NOMO-1 (cell line): ENCODE data around the gene AGAP1.

Experiments used
- DNase-seq, 2 experiments: peaks; one replicate each; lab custom pipeline; 2025; ENCODE audit not compliant: unreplicated experiment in 2 of 2; lab: John Stamatoyannopoulos, UW

AGAP1 gene

DNA sequence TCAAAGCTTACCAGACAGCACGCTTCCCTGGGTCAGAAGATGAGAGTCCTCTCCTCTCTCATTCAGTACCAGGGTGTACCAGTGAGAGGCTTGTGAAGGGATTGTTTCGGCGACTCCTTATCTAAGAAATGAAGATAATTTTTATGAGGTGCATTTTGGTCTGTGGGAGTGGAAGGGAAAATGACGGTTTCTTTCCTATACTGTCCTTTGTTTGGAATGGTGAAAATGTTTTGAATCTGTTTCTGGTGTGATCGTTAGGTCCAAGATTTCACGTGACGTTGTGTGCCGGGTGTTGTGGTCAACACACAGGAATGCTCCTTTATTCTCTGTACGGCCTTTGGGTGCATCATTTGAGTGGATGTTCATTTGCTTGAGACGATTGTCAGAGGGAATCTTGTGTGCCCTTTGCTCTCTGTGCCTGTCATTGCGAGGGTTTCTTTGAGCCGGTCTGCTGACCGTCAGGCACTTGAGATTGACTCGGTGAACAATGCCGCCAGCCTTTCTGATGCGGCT lies 183.5 kb downstream of the AGAP1 start:
- no peak for DNase-seq

DNA sequence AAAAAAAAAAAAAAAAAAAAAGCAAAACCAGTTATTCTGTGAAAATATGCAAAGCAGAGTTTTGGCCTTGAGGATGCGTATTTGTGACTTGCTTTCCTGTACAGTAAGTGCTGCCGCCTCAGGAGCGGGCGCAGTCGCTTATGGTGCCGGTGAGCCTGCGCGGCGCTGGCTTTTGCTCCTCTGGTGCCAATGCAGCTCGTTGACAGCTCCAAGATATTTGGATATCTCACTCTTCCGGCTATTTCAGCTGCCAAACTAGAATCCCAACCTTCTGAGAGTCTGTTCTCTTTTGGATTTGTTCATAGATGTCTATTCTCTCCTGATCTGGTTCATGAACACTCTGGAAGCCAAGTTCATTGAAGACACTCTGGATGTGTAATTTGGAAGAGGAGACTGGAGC lies 184.1 kb downstream of the AGAP1 start:
- no peak for DNase-seq

DNA sequence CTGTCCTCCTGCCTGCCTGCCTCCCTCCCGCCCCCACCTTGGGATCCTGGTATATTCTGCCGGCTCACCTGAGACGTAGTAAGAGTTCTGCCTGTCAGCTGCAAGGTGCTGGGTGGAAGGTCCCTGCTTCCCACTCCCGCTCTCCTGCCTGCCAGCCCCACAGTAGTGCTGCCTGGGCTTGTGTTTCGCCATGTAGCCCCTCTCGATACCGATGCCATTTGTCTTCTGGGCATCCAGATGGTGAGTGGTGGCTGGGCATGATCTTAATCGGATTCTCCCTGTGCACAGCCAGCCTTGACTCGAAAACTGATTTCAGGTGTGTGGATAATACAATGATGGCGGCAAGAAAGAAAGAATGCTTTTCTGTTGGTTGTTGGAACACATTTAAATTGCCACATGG lies 184.9 kb downstream of the AGAP1 start:
- no peak for DNase-seq

DNA sequence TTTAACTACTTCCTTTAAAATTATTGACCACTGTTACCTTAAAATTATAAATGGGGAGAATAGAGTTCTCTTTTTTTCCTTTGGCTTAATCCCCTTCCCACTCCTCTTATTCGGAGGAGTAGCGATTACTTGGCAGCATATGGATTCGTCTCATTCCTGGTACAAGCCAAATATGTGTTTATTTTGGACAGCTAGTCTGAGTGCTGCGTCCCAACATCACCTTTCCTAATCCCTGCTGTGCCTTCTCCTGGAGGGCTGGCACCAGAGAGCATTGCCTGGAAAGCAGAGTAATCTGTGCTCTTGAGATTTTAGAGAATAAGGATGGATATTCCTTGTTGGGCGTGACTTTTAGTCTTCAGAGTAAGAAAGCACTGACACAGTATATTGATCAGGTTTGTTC lies 185.6 kb downstream of the AGAP1 start:
- no peak for DNase-seq

- DNase-seq: no peak
Measured at GRCh38 chr2:235685024-235685721, 191.3 kb downstream of the AGAP1 start.

DNA sequence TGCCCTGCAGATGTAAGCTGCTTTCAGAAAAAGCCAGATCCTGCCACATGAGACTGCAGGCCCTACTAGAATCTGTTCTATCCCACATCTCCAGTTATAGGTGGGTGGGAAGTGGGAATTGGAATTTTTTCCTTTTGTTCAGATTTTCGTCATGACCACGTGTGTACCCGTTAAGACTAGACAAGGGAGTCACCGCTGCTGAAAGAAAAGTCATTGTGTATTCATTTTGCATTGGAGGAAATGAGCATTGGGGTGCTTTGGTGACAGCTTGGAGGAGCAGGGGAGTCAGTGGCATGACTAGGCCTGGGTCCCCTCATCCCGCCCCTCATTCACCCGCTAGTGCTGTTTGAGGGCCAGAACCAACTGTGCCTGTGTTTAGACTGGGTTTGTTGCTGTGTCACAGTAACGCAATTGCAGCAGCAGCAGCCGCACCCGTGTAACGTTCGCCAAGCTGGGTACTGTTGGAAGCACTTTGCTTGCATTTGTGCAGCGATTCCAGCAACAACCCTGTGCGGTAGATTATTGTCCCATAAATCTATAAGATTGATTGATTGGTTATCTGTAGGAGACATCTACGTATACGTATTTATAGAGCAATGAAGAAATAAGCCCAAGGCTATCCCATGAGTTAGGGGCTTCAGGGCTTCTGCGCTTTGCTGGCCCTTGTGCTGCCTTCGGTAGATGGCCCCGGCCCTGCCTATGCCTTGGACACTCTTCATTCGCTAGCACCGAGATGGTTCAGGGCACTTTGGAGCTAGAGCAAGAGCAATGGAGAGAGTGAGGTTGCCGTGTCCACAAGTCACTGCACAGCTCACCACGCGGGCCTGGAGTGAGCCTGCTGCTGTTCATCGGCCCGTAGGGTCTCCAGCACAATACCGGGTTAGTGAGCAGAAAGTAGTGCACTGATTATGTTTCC lies 194.9 kb downstream of the AGAP1 start:
- no peak for DNase-seq

DNA sequence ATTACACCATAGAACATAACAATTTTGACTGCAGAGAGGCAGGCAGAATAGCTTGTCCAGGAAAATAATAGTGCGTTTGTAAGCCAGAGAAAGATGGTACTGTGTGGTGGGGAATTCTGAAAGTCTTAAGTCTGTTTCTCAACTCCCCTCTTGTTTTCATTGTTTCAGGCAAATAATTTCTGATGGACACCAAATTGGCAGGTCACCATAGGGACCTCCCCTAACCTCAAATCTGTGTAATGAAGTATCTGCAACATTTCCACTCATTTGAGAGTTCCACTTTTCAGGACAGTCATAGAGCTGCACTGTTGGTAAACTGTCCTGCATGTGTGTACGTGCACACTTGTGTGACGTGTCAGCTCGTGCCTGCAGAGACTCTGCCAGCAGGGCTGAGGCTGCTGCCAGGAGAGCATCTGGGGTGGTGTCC lies 195.6 kb downstream of the AGAP1 start:
- no peak for DNase-seq

- DNase-seq: no peak
Measured at GRCh38 chr2:235690082-235690808, 196.4 kb downstream of the AGAP1 start.

GRCh38 chr2:235690809-235691450 lies 197.1 kb downstream of the AGAP1 start:
- DNase-seq: no peak

GRCh38 chr2:235692076-235692475 lies 198.2 kb downstream of the AGAP1 start:
- DNase-seq: no peak

- DNase-seq: no peak
Measured at GRCh38 chr2:235692671-235693171, 198.9 kb downstream of the AGAP1 start.

DNA sequence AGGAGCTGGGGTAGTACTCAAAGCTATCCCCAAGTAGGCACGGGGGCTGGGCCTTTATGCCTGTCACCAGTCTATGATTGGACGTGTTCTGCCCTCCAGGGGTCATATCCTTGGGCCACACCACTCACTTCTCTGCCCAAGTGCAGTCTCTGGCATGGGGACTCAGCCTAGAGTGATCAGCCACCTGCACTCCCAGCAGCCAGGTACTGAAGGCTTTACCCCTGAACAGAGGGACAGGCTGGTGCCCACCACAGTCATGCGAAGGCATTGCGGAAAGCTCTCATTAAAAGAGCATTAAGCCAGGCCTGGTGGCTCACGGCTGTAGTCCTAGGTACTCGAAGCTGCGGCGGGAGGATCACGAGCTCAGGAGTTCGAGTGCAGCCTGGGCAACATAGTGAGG lies 199.4 kb downstream of the AGAP1 start:
- DNase-seq: no peak

GRCh38 chr2:235694721-235695601 lies 201.1 kb downstream of the AGAP1 start:
- DNase-seq: no peak

DNA sequence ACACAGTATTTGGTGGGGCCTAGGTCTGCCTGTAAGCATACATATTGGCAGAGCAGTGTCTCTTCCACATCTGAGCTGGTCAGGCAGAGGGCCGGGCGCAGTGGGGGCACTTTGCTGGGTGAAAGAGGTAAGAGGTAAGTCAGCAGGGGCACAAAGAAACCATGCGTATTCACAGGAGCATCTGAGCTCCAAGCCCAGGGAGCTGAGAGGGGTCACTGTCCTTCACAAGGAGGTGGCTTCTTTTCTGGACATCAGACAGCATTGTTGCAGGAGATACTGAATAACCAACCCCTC lies 201.7 kb downstream of the AGAP1 start:
- no peak for DNase-seq

DNA sequence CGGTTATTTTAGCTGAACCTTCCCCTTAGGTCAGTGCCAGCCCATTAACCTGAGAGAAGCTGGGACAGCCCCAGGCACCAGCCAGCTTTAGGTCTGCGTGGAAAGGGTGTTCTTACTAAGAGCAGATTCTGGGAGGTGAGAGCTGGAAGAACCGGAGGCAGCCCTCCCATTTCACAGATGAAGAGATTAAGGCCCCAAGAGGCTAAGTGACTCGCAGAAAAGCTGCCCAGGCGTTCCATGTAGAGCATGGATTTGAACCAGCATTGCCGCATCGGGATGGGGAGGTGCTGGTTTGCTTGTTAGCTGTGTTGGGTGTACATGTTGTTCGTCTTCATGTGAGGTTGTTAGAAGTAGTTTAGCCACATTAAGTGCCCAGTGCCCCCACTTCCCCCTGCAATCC lies 203.2 kb downstream of the AGAP1 start:
- no peak for DNase-seq

DNA sequence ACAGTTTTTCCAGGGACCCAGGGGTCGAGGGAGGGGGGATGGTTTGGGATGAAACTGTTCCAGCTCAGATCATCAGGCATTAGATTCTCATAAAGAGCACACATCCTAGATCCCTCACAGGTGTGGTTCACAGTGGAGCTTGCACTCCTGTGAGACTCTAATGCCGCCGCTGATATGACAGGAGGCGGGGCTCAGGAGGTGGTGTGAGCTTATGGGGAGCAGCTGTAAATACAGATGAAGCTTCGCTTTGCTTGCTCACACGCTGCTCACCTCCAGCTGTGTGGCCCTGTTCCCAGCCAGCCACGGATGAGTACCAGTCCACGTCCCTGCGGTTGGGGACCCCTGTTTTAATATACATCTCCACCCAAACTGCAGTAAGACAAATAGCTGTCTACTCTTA lies 204.2 kb downstream of the AGAP1 start:
- DNase-seq: no peak

DNA sequence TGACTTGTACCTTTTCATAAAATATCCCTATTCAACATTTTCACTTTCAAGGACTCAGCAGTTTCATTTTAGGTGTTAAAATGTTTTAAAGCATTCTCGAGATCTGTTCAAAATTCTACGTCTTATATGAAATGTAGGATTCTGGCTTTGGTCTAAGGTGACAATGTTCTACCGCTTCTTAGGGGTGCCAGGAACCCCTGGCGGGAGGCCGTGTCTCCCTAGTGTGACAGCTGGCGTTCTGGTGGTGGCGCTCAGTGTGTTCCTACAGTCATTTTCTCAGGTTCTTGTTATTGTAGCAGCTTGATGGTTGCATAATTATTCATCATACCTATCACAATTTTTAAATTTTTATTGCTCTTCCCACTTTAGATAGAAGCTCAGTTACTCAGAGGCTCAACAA lies 204.6 kb downstream of the AGAP1 start:
- no peak for DNase-seq

DNA sequence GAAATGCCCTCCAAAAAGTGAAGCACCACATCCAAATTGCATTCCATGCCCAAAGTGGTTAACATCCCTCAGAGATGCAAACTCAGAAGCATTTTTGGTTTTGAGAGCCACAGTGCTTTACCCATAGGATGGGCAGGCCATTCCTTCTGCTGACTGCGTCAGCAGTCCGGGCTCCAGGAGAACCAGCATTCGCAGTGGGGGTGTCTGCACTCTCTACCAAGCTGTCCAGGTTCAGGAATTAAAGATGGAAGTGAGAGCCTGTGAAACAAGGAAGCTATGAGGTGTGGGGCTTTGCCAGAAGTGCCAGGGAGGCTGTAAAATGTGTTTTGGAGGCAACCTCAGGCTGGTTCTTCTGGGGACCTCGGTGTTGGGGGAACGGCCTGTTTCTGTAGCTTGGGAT lies 205.7 kb downstream of the AGAP1 start:
- no peak for DNase-seq

DNA sequence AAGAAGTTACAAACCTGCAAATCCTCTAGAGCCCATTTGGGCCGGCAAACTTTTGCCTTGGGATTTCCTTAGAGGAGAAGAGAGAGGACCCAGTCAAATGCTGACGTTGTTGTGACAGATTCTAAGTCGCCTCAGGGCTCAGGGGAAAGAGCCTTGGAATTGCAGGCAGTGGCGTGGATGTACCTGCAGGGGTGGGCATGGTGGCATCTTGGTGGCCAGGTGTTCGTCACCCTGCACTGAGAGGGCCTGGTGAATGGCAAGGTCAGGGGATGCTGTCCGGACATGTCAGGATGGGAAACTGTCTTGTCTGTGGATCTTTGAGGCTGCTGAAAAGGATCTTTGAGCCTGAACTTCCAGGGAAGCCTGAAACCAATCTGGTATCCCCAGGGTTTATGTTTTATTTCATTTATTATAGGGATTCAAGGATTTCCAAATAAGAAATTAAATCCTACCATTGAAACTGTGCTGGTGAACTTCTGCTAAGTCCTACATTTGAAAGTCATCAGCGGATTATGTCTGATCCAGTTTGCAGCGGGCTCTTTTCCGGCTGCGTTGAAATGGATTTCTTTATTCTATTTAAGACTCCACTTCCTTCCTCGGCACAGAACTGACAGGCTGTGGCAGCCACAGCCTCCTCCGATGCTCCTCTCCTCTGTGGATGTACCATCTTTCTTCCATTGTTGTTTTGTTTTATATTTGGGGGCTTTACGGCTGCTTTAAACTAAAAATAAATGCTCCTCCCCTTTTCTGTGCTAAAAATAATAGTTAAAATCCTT lies 207.6 kb downstream of the AGAP1 start:
- no peak for DNase-seq
